IMR-90 (cell line): Measurements from ENCODE around the gene COG1. TPM values are rescaled to one million over a fixed set of nuclear protein-coding genes. Genes with fewer than 3 reads are reported as not detected.

Experiments
- ATAC-seq: fragments of 200-7000 bp; cut with Tn5 transposase; 2 replicates; pipeline ENCODE4 v1.9.1; 2020; ENCODE audit warnings: low read depth, mild to moderate bottlenecking, moderate library complexity
- BruUV-seq: library from RNA; stranded (reverse); fragments of 400-500 nt; replicated peaks from 2 replicates; lab custom pipeline; 2021; lab: Mats Ljungman, UMichigan
- CTCF ChIA-PET: fragments of 300-600 bp; formaldehyde crosslinking; extraction: SDS; loops from one replicate; lab custom pipeline; 2021; ENCODE audit warnings: antibody characterized with exemption; lab: Yijun Ruan, JAX
- POLR2A ChIA-PET: fragments of 300-600 bp; sonication (Branson Sonifier 250); formaldehyde crosslinking; loops from one replicate; lab custom pipeline; 2022; ENCODE audit warnings: antibody characterized with exemption; ENCODE audit not compliant: unreplicated experiment; lab: Charles Lee
- DNase-seq: peaks from one replicate; pipeline ENCODE4 v3.0.0; 2013
- H2AFZ ChIP-seq: replicated peaks from 2 replicates; pipeline ENCODE3; 2013; ENCODE audit warnings: low read length, mild to moderate bottlenecking; ENCODE audit not compliant: poor library complexity
- H2AK5ac ChIP-seq: 2 replicates; pipeline ENCODE4 v1.6.1; 2013; ENCODE audit warnings: low read depth, low read length, inconsistent platforms
- H2AK9ac ChIP-seq: replicated peaks from 2 replicates; pipeline ENCODE3; 2013; ENCODE audit warnings: mild to moderate bottlenecking, low read depth, low read length, moderate library complexity; ENCODE audit not compliant: poor library complexity
- H2BK120ac ChIP-seq: 2 replicates; pipeline ENCODE4 v1.6.1; 2013; ENCODE audit warnings: low read depth, low read length, inconsistent platforms
- H2BK15ac ChIP-seq: 3 replicates; pipeline ENCODE4 v1.6.1; 2013; ENCODE audit warnings: low read depth, low read length, inconsistent platforms
- H2BK20ac ChIP-seq: 2 replicates; pipeline ENCODE4 v1.6.1; 2013; ENCODE audit warnings: low read depth, mild to moderate bottlenecking, inconsistent platforms, low read length, moderate library complexity
- H2BK5ac ChIP-seq: 2 replicates; pipeline ENCODE4 v1.6.1; 2013; ENCODE audit warnings: mild to moderate bottlenecking, low read depth, low read length, inconsistent platforms; ENCODE audit not compliant: poor library complexity, severe bottlenecking
- H3K14ac ChIP-seq: replicated peaks from 2 replicates; pipeline ENCODE4 v1.6.1; 2013; ENCODE audit warnings: low read depth, low read length, inconsistent platforms
- H3K18ac ChIP-seq: 2 replicates; pipeline ENCODE4 v1.6.1; 2013; ENCODE audit warnings: low read depth, low read length, control low read depth
- H3K23ac ChIP-seq: 2 replicates; pipeline ENCODE4 v1.6.1; 2013; ENCODE audit warnings: low read depth, low read length, inconsistent platforms
- H3K27ac ChIP-seq: 2 replicates; pipeline ENCODE4 v1.5.1; 2013; ENCODE audit warnings: mild to moderate bottlenecking, control low read depth, low read length; ENCODE audit not compliant: insufficient read depth
- H3K27me3 ChIP-seq: 2 replicates; pipeline ENCODE4 v1.6.1; 2013; ENCODE audit warnings: low read length; ENCODE audit not compliant: control insufficient read depth, insufficient read depth
- H3K36me3 ChIP-seq: 2 replicates; pipeline ENCODE4 v1.6.1; 2013; ENCODE audit warnings: low read length, mixed read lengths; ENCODE audit not compliant: control insufficient read depth, insufficient read depth
- H3K4ac ChIP-seq: 2 replicates; pipeline ENCODE4 v1.6.1; 2013; ENCODE audit warnings: low read depth, low read length, inconsistent platforms
- H3K4me1 ChIP-seq: 2 replicates; pipeline ENCODE4 v1.6.1; 2013; ENCODE audit warnings: low read length, mixed read lengths; ENCODE audit not compliant: control insufficient read depth, insufficient read depth
- H3K4me2 ChIP-seq: 2 replicates; pipeline ENCODE4 v1.6.1; 2013; ENCODE audit warnings: low read depth, mild to moderate bottlenecking, control low read depth, low read length, moderate library complexity
- H3K4me3 ChIP-seq: 2 replicates; pipeline ENCODE4 v1.5.1; 2013; ENCODE audit warnings: low read depth, mild to moderate bottlenecking, control low read depth, low read length, moderate library complexity; ENCODE audit not compliant: insufficient read depth
- H3K56ac ChIP-seq: 2 replicates; pipeline ENCODE4 v1.6.1; 2013; ENCODE audit warnings: low read length, inconsistent platforms; ENCODE audit not compliant: insufficient read depth; ENCODE audit errors: extremely low read depth
- H3K79me1 ChIP-seq, 2 experiments: 2 replicates each; pipeline ENCODE4 v1.6.1; 2013; ENCODE audit warnings: low read length in 2 of 2, inconsistent platforms in 1 of 2, low read depth in 1 of 2
- H3K9ac ChIP-seq: 2 replicates; pipeline ENCODE4 v1.6.1; 2013; ENCODE audit warnings: low read depth, low read length, control low read depth
- H3K9me1 ChIP-seq: 2 replicates; pipeline ENCODE4 v1.6.1; 2013; ENCODE audit warnings: low read length, inconsistent platforms; ENCODE audit not compliant: insufficient read depth
- H3K9me3 ChIP-seq: 2 replicates; pipeline ENCODE4 v1.6.1; 2013; ENCODE audit warnings: low read length; ENCODE audit not compliant: control insufficient read depth, insufficient read depth
- H4K20me1 ChIP-seq: 2 replicates; pipeline ENCODE4 v1.6.1; 2013; ENCODE audit warnings: low read length, inconsistent platforms; ENCODE audit not compliant: insufficient read depth
- H4K5ac ChIP-seq: 2 replicates; pipeline ENCODE4 v1.6.1; 2013; ENCODE audit warnings: mild to moderate bottlenecking, low read depth, low read length, control low read depth
- H4K8ac ChIP-seq, 2 experiments: 2 replicates each; pipeline ENCODE4 v1.6.1; 2013; ENCODE audit warnings: low read depth in 2 of 2, low read length in 2 of 2, control low read depth in 1 of 2, inconsistent platforms in 1 of 2
- H4K91ac ChIP-seq: 2 replicates; pipeline ENCODE4 v1.6.1; 2013; ENCODE audit warnings: low read depth, low read length, inconsistent platforms; ENCODE audit not compliant: insufficient read depth
- BHLHE40 ChIP-seq: fragments of 150-350 bp; IDR thresholded peaks from 2 replicates; pipeline ENCODE4 v1.6.1; 2016; ENCODE audit warnings: mild to moderate bottlenecking, low read depth, low read length
- CEBPB ChIP-seq: IDR thresholded peaks from 2 replicates; pipeline ENCODE4 v1.6.1; 2012; ENCODE audit warnings: low read depth, low read length, improper control_type of control experiment
- CHD1 ChIP-seq: IDR thresholded peaks from 2 replicates; pipeline ENCODE4 v1.6.1; 2012; ENCODE audit warnings: low read depth, low read length, improper control_type of control experiment
- CTCF ChIP-seq: conservative IDR thresholded peaks from 2 replicates; pipeline ENCODE4 v1.5.1; 2012; ENCODE audit warnings: mild to moderate bottlenecking, low read depth, low read length, improper control_type of control experiment
- ELK1 ChIP-seq: fragments of 150-350 bp; IDR thresholded peaks from 2 replicates; pipeline ENCODE4 v1.6.1; 2016; ENCODE audit warnings: low read depth, mild to moderate bottlenecking, low read length, moderate library complexity, borderline replicate concordance
- FOS ChIP-seq: fragments of 150-350 bp; IDR thresholded peaks from 2 replicates; pipeline ENCODE4 v1.6.1; 2016; ENCODE audit warnings: low read depth, low read length
- MAZ ChIP-seq: IDR thresholded peaks from 2 replicates; pipeline ENCODE4 v1.6.1; 2012; ENCODE audit warnings: low read depth, mild to moderate bottlenecking, low read length, improper control_type of control experiment, moderate library complexity, borderline replicate concordance
- MXI1 ChIP-seq: IDR thresholded peaks from 2 replicates; pipeline ENCODE4 v1.6.1; 2012; ENCODE audit warnings: low read depth, mild to moderate bottlenecking, low read length, moderate library complexity, borderline replicate concordance
- NFE2L2 ChIP-seq: fragments of 150-350 bp; IDR thresholded peaks from 2 replicates; pipeline ENCODE4 v1.6.1; 2016; ENCODE audit warnings: low read depth, mild to moderate bottlenecking, low read length
- POLR2A ChIP-seq: IDR thresholded peaks from 2 replicates; pipeline ENCODE4 v1.6.1; 2012; ENCODE audit warnings: mild to moderate bottlenecking, low read depth, low read length
- RAD21 ChIP-seq: IDR thresholded peaks from 2 replicates; pipeline ENCODE4 v1.6.1; 2012; ENCODE audit warnings: low read length, improper control_type of control experiment
- RCOR1 ChIP-seq: IDR thresholded peaks from 2 replicates; pipeline ENCODE4 v1.6.1; 2012; ENCODE audit warnings: mild to moderate bottlenecking, low read length, improper control_type of control experiment; ENCODE audit not compliant: insufficient replicate concordance
- RFX5 ChIP-seq: IDR thresholded peaks from 2 replicates; pipeline ENCODE4 v1.8.0; 2012; ENCODE audit warnings: low read depth, mild to moderate bottlenecking, low read length, moderate library complexity
- SMC3 ChIP-seq: fragments of 150-350 bp; IDR thresholded peaks from 2 replicates; pipeline ENCODE4 v1.6.1; 2016; ENCODE audit warnings: low read depth, mild to moderate bottlenecking, antibody characterized with exemption, low read length, moderate library complexity
- USF2 ChIP-seq: fragments of 150-350 bp; IDR thresholded peaks from 2 replicates; pipeline ENCODE4 v1.6.1; 2017; ENCODE audit warnings: mild to moderate bottlenecking, antibody characterized with exemption, low read length, low read depth
- WGBS, 2 experiments: methylation state at CpG; one replicate each; pipeline versions ENCODE4 v1.1.5 to v1.1.7; 2013; ENCODE audit warnings: missing lambda C conversion rate in 2 of 2; ENCODE audit not compliant: insufficient read length in 1 of 2; ENCODE audit errors: extremely low coverage in 2 of 2; 5-methylcytosine and 5-hydroxymethylcytosine counted together
- dilution Hi-C: fragments of 300-500 bp; cut with HindIII; formaldehyde crosslinking; loops from one replicate; pipeline ENCODE4 v1.14.3; 2018; ENCODE audit warnings: low sequenced_read_pairs; ENCODE audit not compliant: unreplicated experiment
- in situ Hi-C: fragments of 300-500 bp; cut with MboI; formaldehyde crosslinking; loops from 3 replicates; pipeline ENCODE4 v1.14.3; 2019; ENCODE audit warnings: low sequenced_read_pairs, inconsistent platforms, mixed read lengths
- intact Hi-C: fragments of 100-400 bp; cut with micrococcal nuclease; formaldehyde crosslinking; loops from 2 replicates; pipeline ENCODE4 v1.10.0; 2022
- polyA plus RNA-seq, 3 experiments: library from polyadenylated mRNA; depleted of rRNA; stranded (reverse); fragments of >200 nt; gene quantifications; 2 replicates each; pipeline ENCODE4 v1.2.3, GENCODE V29; 2012; ENCODE audit warnings: low replicate concordance in 1 of 3
- total RNA-seq: library from RNA; depleted of rRNA; stranded (reverse); fragments of >200 nt; gene quantifications from 2 replicates; pipeline ENCODE4 v1.2.3, GENCODE V29; 2012

COG1 gene
- total and polyA plus RNA-seq, 2 of the 4 experiments (the other 2 are of a cell fraction) = 18.3 to 35.1 TPM

- Histone ChIP-seq H3K23ac (no peak overlapping the region), H3K4me3 (no peak overlapping the region), H2AK5ac (no peak overlapping the region), H3K9me1 (no peaks in the 10 kb centered on the region), H3K36me3 (no peaks in the 10 kb centered on the region), H3K9me3 (no peaks in the 10 kb centered on the region), H2BK120ac (no peak overlapping the region), H3K27ac (no peak overlapping the region), H2AK9ac (no peak overlapping the region), H3K79me1 (no peaks in the 10 kb centered on the region), H4K8ac (no peak overlapping the region), H3K9ac (no peak overlapping the region), H3K4ac (no peak overlapping the region), H3K56ac (no peak overlapping the region), H2BK20ac (no peak overlapping the region), H4K20me1 (no peaks in the 10 kb centered on the region), H4K5ac (no peak overlapping the region), H2BK5ac (no peak overlapping the region), H3K4me2 (no peak overlapping the region), H3K27me3 (no peaks in the 10 kb centered on the region), H4K91ac (no peak overlapping the region), H2BK15ac (no peak overlapping the region), H2AFZ (no peak overlapping the region), H3K14ac (no peak overlapping the region), H3K4me1 (peaks cover 2% of the 10 kb centered on the region; the same call in 1 of the 2 replicates), H3K18ac (no peak overlapping the region)
- dilution Hi-C loops (no loop called here), in situ Hi-C loops (loop anchor here (10.0 kb wide), 1 partner anchor 618 kb away; no protein-coding TSS in a partner anchor), intact Hi-C loops (no loop called here)
- ChIA-PET POLR2A (no interaction called here), CTCF (interaction anchor here (1.0 to 2.9 kb wide), 4 partner anchors 8 to 458 kb away, joined by 3 to 12 read pairs (median 8); no protein-coding TSS in a partner anchor)
- no peak for ATAC-seq
- no peak for DNase-seq
- no TSS peak for BruUV-seq
- WGBS, 2 experiments = 33% methylated on average over 1 of the region's 15 CpGs; no CpG with 5 or more reads in 1 of the 2 experiments
- TF ChIP-seq SMC3 (no peak), NFE2L2 (no peak), CTCF (no peak), CEBPB (no peak), POLR2A (no peak), MAZ (no peak), BHLHE40 (no peak), USF2 (no peak), RAD21 (no peak), RFX5 (no peak), FOS (no peak), RCOR1 (no peak), CHD1 (no peak), ELK1 (no peak), MXI1 (no peak)
These were observed 10.1 kb upstream of the COG1 start for GRCh38 chr17:73182616-73183310.
